ENCODE results near the gene FOXP1.

The FOXP1 gene

GRCh38 chr3:71070497-71071463 is 512.7 kb downstream of the FOXP1 start:
- Histone ChIP-seq H3K9me3 (ENCODE audit: insufficient read depth, low read length) (no peaks in the 10 kb centered on the region), H3K9ac (ENCODE audit: low read length) (no peak overlapping the region), H3K79me2 (ENCODE audit: insufficient read depth, low read length) (no peaks in the 10 kb centered on the region), H3K27ac (ENCODE audit: low read depth, low read length) (no peak overlapping the region), H3K4me2 (ENCODE audit: low read depth, low read length, poor library complexity, severe bottlenecking) (no peak overlapping the region), H4K20me1 (ENCODE audit: low read depth, low read length) (no peaks in the 10 kb centered on the region), H2AFZ (ENCODE audit: low read depth, low read length, severe bottlenecking) (no peak overlapping the region), H3K36me3 (ENCODE audit: low read length) (no peaks in the 10 kb centered on the region), H3K9me2 (replicated peaks; ENCODE audit: insufficient read depth, low read length) (no peaks in the 10 kb centered on the region), H3K27me3 (ENCODE audit: low read length) (no peaks in the 10 kb centered on the region), H3K4me3 (ENCODE audit: insufficient read depth, low read length, poor library complexity, severe bottlenecking) (no peak overlapping the region), H3F3A (ENCODE audit: insufficient read depth) (no peaks in the 10 kb centered on the region)
- TF ChIP-seq CTCF (IDR thresholded peaks at IDR 0.05; ENCODE audit: insufficient read depth, low read length, poor library complexity, severe bottlenecking), result no peak
- TF ChIP-seq EZH2phosphoT487 (conservative IDR thresholded peaks at IDR 0.05; ENCODE audit: low read length), result no peak

- Histone ChIP-seq H3K36me3 (ENCODE audit: low read length) (no peaks in the 10 kb centered on the region), H3K9me2 (replicated peaks; ENCODE audit: insufficient read depth, low read length) (no peaks in the 10 kb centered on the region), H3K27me3 (ENCODE audit: low read length) (no peaks in the 10 kb centered on the region), H3K9me3 (ENCODE audit: insufficient read depth, low read length) (no peaks in the 10 kb centered on the region), H3K9ac (ENCODE audit: low read length) (no peak overlapping the region), H2AFZ (ENCODE audit: low read depth, low read length, severe bottlenecking) (no peak overlapping the region), H3K27ac (ENCODE audit: low read depth, low read length) (no peak overlapping the region), H3K79me2 (ENCODE audit: insufficient read depth, low read length) (no peaks in the 10 kb centered on the region), H4K20me1 (ENCODE audit: low read depth, low read length) (no peaks in the 10 kb centered on the region), H3K4me3 (ENCODE audit: insufficient read depth, low read length, poor library complexity, severe bottlenecking) (no peak overlapping the region), H3F3A (ENCODE audit: insufficient read depth) (no peaks in the 10 kb centered on the region), H3K4me2 (ENCODE audit: low read depth, low read length, poor library complexity, severe bottlenecking) (no peak overlapping the region)
- TF ChIP-seq CTCF (IDR thresholded peaks at IDR 0.05; ENCODE audit: insufficient read depth, low read length, poor library complexity, severe bottlenecking), result peak; percentile 42
- TF ChIP-seq EZH2phosphoT487 (conservative IDR thresholded peaks at IDR 0.05; ENCODE audit: low read length), result no peak
These were observed 513.7 kb downstream of the FOXP1 start for GRCh38 chr3:71069797-71070196.

GRCh38 chr3:71067977-71068654 is 515.4 kb downstream of the FOXP1 start:
- Histone ChIP-seq H3K36me3 (ENCODE audit: low read length) (no peaks in the 10 kb centered on the region), H3K9ac (ENCODE audit: low read length) (no peak overlapping the region), H3K79me2 (ENCODE audit: insufficient read depth, low read length) (0 out of 2 replicates have a peak, but pooled peaks cover 6% of the 10 kb centered on the region), H3K9me2 (replicated peaks; ENCODE audit: insufficient read depth, low read length) (no peaks in the 10 kb centered on the region), H4K20me1 (ENCODE audit: low read depth, low read length) (peaks cover 14% of the 10 kb centered on the region; the same call in 1 of the 2 replicates), H3K27me3 (ENCODE audit: low read length) (no peaks in the 10 kb centered on the region), H3K4me2 (ENCODE audit: low read depth, low read length, poor library complexity, severe bottlenecking) (no peak overlapping the region), H3K27ac (ENCODE audit: low read depth, low read length) (no peak overlapping the region), H3K4me3 (ENCODE audit: insufficient read depth, low read length, poor library complexity, severe bottlenecking) (no peak overlapping the region), H2AFZ (ENCODE audit: low read depth, low read length, severe bottlenecking) (no peak overlapping the region), H3K9me3 (ENCODE audit: insufficient read depth, low read length) (no peaks in the 10 kb centered on the region), H3F3A (ENCODE audit: insufficient read depth) (no peaks in the 10 kb centered on the region)
- TF ChIP-seq CTCF (IDR thresholded peaks at IDR 0.05; ENCODE audit: insufficient read depth, low read length, poor library complexity, severe bottlenecking), result no peak
- TF ChIP-seq EZH2phosphoT487 (conservative IDR thresholded peaks at IDR 0.05; ENCODE audit: low read length), result no peak

Data from SU-DHL-6 (cell line).